IgD-negative memory B cell (primary cell): Measurements from ENCODE around the gene ADA. TPM values are rescaled to one million over a fixed set of nuclear protein-coding genes. Genes with fewer than 3 reads are reported as not detected.

Source experiments
- H3K27ac Mint-ChIP-seq, 3 donors: one replicate each; pipeline ENCODE4 v1.8.0; 2020 to 2022; ENCODE audit warnings: mild to moderate bottlenecking in 3 of 3, mixed read lengths in 3 of 3, moderate library complexity in 1 of 3
- H3K27me3 Mint-ChIP-seq: one replicate; pipeline ENCODE4 v1.8.0; 2021; ENCODE audit warnings: mixed read lengths
- H3K36me3 Mint-ChIP-seq: one replicate; pipeline ENCODE4 v1.8.0; 2020; ENCODE audit warnings: mild to moderate bottlenecking, mixed read lengths
- H3K4me1 Mint-ChIP-seq, 3 donors: one replicate each; pipeline ENCODE4 v1.8.0; 2020 to 2022; ENCODE audit warnings: mixed read lengths in 3 of 3, mild to moderate bottlenecking in 1 of 3
- H3K4me3 Mint-ChIP-seq, 4 donors: one replicate each; pipeline ENCODE4 v1.8.0; 2020 to 2022; ENCODE audit warnings: mild to moderate bottlenecking in 4 of 4, mixed read lengths in 4 of 4, moderate library complexity in 3 of 4
- H3K9me3 Mint-ChIP-seq, 3 donors: one replicate each; pipeline ENCODE4 v1.8.0; 2020 to 2021; ENCODE audit warnings: mixed read lengths in 3 of 3, mild to moderate bottlenecking in 1 of 3
- polyA plus RNA-seq: library from polyadenylated mRNA; unstranded; fragments of 300-500 nt; fragmentation: Illumina TruSeq; gene quantifications from one replicate; pipeline ENCODE4 v1.2.3, GENCODE V29; 2021

ADA gene
- polyA plus RNA-seq, 1 donor from 2014 or later = 10.5 TPM

DNA sequence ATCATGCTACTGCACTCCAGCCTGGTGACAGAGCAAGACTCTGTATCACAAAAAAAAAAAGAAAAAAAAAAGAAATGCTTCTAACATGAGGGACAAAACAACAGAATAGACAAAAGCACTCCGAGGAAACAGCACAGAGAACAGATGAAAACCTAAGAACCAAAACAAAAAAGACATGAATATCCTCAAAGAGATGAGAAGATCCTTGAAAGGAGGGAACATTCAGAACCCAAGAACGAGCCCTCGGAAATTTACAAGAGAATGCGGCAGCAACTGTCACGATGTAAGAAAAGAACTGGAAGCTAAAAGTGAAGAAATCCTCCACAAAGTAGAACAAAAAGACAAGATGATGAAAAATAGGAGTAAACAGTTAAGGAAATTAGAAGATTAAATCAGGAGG is 21.2 kb downstream of the ADA start:
- H3K36me3 Mint-ChIP-seq = no peaks in the 10 kb centered on the region

GRCh38 chr20:44629542-44629941 is 22.0 kb downstream of the ADA start:
- Mint-ChIP-seq H3K4me3 (no peak overlapping the region), H3K9me3 (no peaks in the 10 kb centered on the region), H3K27ac (no peak overlapping the region), H3K36me3 (no peaks in the 10 kb centered on the region), H3K4me1 (peaks cover 4 to 15% (median 6%) of the 10 kb centered on the region in 3 donors), H3K27me3 (no peaks in the 10 kb centered on the region)

More for the DNA sequence above, 21.2 kb downstream of the ADA start:
- H3K27me3 Mint-ChIP-seq = no peaks in the 10 kb centered on the region
- H3K9me3 Mint-ChIP-seq = no peaks in the 10 kb centered on the region
- H3K4me3 Mint-ChIP-seq = no peak overlapping the region
- H3K4me1 Mint-ChIP-seq = peaks cover 4 to 11% (median 6%) of the 10 kb centered on the region in 3 donors
- H3K27ac Mint-ChIP-seq = no peak overlapping the region

GRCh38 chr20:44629017-44629385 is 22.5 kb downstream of the ADA start:
- Mint-ChIP-seq H3K4me3 (no peak overlapping the region), H3K9me3 (no peaks in the 10 kb centered on the region), H3K27ac (no peak overlapping the region), H3K4me1 (peaks cover 4 to 15% (median 6%) of the 10 kb centered on the region in 3 donors), H3K36me3 (no peaks in the 10 kb centered on the region), H3K27me3 (no peaks in the 10 kb centered on the region)

GRCh38 chr20:44627364-44628010 is 24.0 kb downstream of the ADA start:
- Mint-ChIP-seq H3K27me3 (no peaks in the 10 kb centered on the region), H3K36me3 (peaks cover 2% of the 10 kb centered on the region), H3K4me3 (no peak overlapping the region), H3K27ac (peak overlapping the region in 1 of 3 donors; percentile 33), H3K4me1 (peaks cover 4 to 10% (median 4%) of the 10 kb centered on the region in 3 donors), H3K9me3 (no peaks in the 10 kb centered on the region)

GRCh38 chr20:44626278-44626677 is 25.2 kb downstream of the ADA start:
- Mint-ChIP-seq H3K4me3 (peak overlapping the region in 1 of 4 donors; percentile 25), H3K9me3 (no peaks in the 10 kb centered on the region), H3K27me3 (no peaks in the 10 kb centered on the region), H3K36me3 (peaks cover 2% of the 10 kb centered on the region), H3K4me1 (peaks cover 0 to 5% (median 4%) of the 10 kb centered on the region in 3 donors), H3K27ac (peak overlapping the region in 1 of 3 donors; percentile 53)

- Mint-ChIP-seq H3K9me3 (no peaks in the 10 kb centered on the region), H3K4me1 (peaks cover 0 to 5% (median 4%) of the 10 kb centered on the region in 3 donors), H3K27ac (no peak overlapping the region), H3K4me3 (no peak overlapping the region), H3K36me3 (peaks cover 3% of the 10 kb centered on the region), H3K27me3 (no peaks in the 10 kb centered on the region)
Observed at GRCh38 chr20:44625361-44625760, 26.1 kb downstream of the ADA start.

DNA sequence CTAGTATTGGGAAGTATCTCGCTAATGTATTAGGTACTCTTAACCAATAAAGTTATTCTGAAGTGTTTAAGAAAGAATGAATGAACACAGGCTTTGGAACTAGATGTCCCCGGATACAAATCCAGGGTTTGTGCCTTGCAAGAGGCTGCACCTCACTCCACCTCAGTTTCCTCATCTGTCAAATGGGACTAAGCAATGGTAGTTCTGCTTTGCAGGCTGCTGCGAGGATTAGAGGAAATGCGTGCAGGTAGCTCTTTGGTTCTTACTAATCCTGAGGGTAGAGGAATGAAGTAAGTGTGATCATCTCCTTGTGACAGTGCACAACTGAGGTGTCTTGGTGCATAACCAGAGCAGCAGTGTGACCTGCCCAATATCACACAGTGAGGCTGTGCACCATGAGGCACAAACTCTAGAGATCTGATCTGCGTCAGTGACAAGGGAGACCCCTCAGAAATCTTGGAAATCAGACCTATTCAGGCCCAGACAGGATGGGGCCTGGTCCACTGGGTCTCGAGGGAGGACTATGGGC is 26.7 kb downstream of the ADA start:
- Mint-ChIP-seq H3K9me3 (no peaks in the 10 kb centered on the region), H3K36me3 (peaks cover 6% of the 10 kb centered on the region), H3K27me3 (no peaks in the 10 kb centered on the region), H3K4me3 (no peak overlapping the region), H3K27ac (no peak overlapping the region), H3K4me1 (peaks cover 0 to 4% (median 4%) of the 10 kb centered on the region in 3 donors)

GRCh38 chr20:44624152-44624551 is 27.3 kb downstream of the ADA start:
- H3K36me3 Mint-ChIP-seq = peaks cover 6% of the 10 kb centered on the region
- H3K4me1 Mint-ChIP-seq = peaks cover 0 to 7% (median 4%) of the 10 kb centered on the region in 3 donors
- no peak overlapping the region for H3K27ac Mint-ChIP-seq
- no peaks in the 10 kb centered on the region for H3K9me3 Mint-ChIP-seq
- H3K27me3 Mint-ChIP-seq = no peaks in the 10 kb centered on the region
- H3K4me3 Mint-ChIP-seq = no peak overlapping the region

GRCh38 chr20:44622501-44623270 is 28.8 kb downstream of the ADA start:
- Mint-ChIP-seq H3K36me3 (peaks cover 6% of the 10 kb centered on the region), H3K4me1 (peaks cover 6 to 20% (median 13%) of the 10 kb centered on the region in 3 donors), H3K27me3 (no peaks in the 10 kb centered on the region), H3K27ac (peak overlapping the region in 2 of 3 donors; percentile 18 to 57), H3K9me3 (no peaks in the 10 kb centered on the region), H3K4me3 (no peak overlapping the region)

- H3K4me1 Mint-ChIP-seq = peaks cover 6 to 23% (median 16%) of the 10 kb centered on the region in 3 donors
Observed at GRCh38 chr20:44621939-44622338, 29.6 kb downstream of the ADA start.

DNA sequence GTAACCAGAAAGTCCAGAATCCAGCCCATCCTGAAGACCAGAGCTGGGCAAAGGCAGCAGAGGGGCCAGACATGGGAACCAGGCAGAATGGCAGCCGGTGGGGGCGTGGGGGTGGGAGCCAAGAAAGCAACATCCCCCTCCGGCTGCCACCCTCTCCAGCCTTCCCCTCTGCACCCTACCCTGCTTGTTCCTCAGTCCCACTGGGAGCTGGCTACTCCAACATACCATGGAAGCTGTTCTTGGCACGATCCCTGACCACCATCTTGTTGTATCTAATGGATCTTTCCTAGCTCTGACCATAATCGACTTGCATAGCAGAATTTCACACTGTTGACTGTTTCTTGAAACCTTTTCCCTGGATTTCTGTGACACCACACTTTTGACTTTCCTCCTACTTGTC is 30.2 kb downstream of the ADA start:
- H3K4me3 Mint-ChIP-seq = peak overlapping the region in 1 of 4 donors; percentile 10

More at GRCh38 chr20:44621939-44622338, 29.6 kb downstream of the ADA start:
- Mint-ChIP-seq H3K27me3 (no peaks in the 10 kb centered on the region), H3K36me3 (peaks cover 6% of the 10 kb centered on the region), H3K4me3 (no peak overlapping the region), H3K27ac (peak overlapping the region in 1 of 3 donors; percentile 47), H3K9me3 (no peaks in the 10 kb centered on the region)

DNA sequence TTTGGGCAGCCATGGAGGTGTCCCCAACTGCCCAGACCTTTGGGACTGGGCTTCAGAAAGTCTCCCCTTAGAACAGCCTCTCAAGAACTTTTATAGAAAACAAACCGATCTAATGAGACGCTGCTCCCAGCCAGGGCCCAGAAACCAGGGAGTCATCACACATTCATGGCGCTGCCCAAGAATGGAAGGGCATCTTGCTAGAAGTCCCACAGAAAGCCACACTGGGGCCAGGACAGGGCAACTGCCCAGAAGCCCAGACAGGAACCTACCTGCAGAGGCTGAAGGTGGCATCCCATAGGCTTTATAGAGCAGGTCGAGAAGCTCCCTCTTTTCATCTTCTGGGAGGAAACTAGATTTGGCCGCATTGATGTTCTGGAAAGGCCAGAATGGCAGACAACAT is 31.5 kb downstream of the ADA start:
- peaks cover 10% of the 10 kb centered on the region for H3K36me3 Mint-ChIP-seq
- H3K9me3 Mint-ChIP-seq = no peaks in the 10 kb centered on the region
- peak overlapping the region in 2 of 3 donors; percentile 53 to 61 for H3K27ac Mint-ChIP-seq
- peaks cover 9 to 31% (median 25%) of the 10 kb centered on the region in 3 donors for H3K4me1 Mint-ChIP-seq
- no peaks in the 10 kb centered on the region for H3K27me3 Mint-ChIP-seq
- no peak overlapping the region for H3K4me3 Mint-ChIP-seq

More for the DNA sequence above, 30.2 kb downstream of the ADA start:
- Mint-ChIP-seq H3K4me1 (peaks cover 6 to 23% (median 17%) of the 10 kb centered on the region in 3 donors), H3K27ac (peak overlapping the region in 2 of 3 donors; percentile 46 to 47), H3K36me3 (peaks cover 6% of the 10 kb centered on the region), H3K9me3 (no peaks in the 10 kb centered on the region), H3K27me3 (no peaks in the 10 kb centered on the region)

- H3K4me3 Mint-ChIP-seq = no peak overlapping the region
- H3K27me3 Mint-ChIP-seq = no peaks in the 10 kb centered on the region
- H3K27ac Mint-ChIP-seq = peak overlapping the region; percentile 53 to 90 (median 67)
- peaks cover 13% of the 10 kb centered on the region for H3K36me3 Mint-ChIP-seq
- peaks cover 12 to 33% (median 23%) of the 10 kb centered on the region in 3 donors for H3K4me1 Mint-ChIP-seq
- H3K9me3 Mint-ChIP-seq = no peaks in the 10 kb centered on the region
Observed at GRCh38 chr20:44619294-44619693, 32.2 kb downstream of the ADA start.

GRCh38 chr20:44618318-44618731 is 33.2 kb downstream of the ADA start:
- Mint-ChIP-seq H3K4me3 (peak overlapping the region in 2 of 4 donors; percentile 63 to 76), H3K27ac (peak overlapping the region; percentile 81 to 94 (median 90)), H3K27me3 (no peaks in the 10 kb centered on the region), H3K36me3 (peaks cover 12% of the 10 kb centered on the region), H3K9me3 (no peaks in the 10 kb centered on the region), H3K4me1 (peaks cover 12 to 35% (median 25%) of the 10 kb centered on the region in 3 donors)

DNA sequence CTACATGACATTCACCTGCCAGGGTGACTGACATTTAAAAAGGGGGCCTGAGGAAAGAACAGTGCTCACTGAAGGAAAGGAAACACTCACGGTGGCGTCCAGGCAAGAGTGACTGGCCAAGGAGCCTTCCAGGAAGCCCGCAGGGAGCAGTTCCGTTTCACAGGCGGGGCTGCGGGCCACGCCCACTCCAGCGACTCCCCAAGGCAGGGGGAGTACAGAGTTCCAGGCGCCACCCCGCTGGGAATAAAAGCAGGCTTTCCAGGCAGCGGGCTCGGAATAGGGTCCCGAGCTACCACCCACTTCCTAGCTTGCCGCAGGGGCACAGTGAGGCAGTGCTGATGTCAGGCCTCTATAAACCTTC is 34.9 kb downstream of the ADA start:
- no peak overlapping the region for H3K4me3 Mint-ChIP-seq
- no peaks in the 10 kb centered on the region for H3K27me3 Mint-ChIP-seq

More for the DNA sequence above, 34.9 kb downstream of the ADA start:
- Mint-ChIP-seq H3K9me3 (no peaks in the 10 kb centered on the region), H3K36me3 (peaks cover 15% of the 10 kb centered on the region), H3K4me1 (peaks cover 12 to 37% (median 30%) of the 10 kb centered on the region in 3 donors), H3K27ac (peak overlapping the region in 1 of 3 donors; percentile 81)
